ENCODE data around the gene JUN. TPM values are rescaled to one million over a fixed set of nuclear protein-coding genes. Genes with fewer than 3 reads are reported as not detected.

JUN gene
- total and polyA plus RNA-seq, 2 donors (not counting 3 experiments of a cell fraction or from before 2014, with no cell fraction given): 88.3 to 89.3 TPM

DNA sequence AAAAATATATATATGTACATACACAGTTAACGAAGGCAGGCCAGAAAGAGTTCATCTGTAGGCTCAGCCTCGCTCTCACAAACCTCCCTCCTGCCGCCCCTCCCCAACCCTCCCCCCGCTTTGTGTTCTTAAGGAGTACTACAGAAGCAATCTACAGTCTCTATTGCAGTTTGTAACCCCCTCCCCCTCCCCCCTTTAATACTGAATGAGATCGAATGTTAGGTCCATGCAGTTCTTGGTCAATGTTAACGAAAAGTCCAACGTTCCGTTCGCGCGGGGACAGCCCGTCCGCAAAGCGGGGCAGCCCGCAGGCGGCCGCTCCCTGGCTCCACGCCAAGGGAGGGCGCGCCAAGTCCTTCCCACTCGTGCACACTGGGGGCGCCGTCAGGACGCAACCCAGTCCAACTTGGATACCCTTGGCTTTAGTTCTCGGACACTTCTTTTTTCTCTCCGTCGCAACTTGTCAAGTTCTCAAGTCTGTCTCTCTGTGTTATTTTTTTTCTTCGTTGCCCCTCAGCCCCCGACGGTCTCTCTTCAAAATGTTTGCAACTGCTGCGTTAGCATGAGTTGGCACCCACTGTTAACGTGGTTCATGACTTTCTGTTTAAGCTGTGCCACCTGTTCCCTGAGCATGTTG, 2.2 kb downstream of the JUN start:
- DNase-seq (ENCODE audit: low read depth, low spot score) (peak; percentile 73), FAIRE-seq (peak; percentile 55)
- CTCF ChIA-PET: interaction anchor here (0.8 to 1.6 kb wide), 5 partner anchors 9 to 978 kb away, joined by 3 to 4 read pairs (median 3); no protein-coding TSS in a partner anchor
- Histone ChIP-seq H3K36me3 (ENCODE audit: control insufficient read depth in 2 of 2, extremely low read depth in 1 of 2, insufficient read depth in 2 of 2, low read length in 2 of 2) (no peaks in the 10 kb centered on the region), H4K20me1 (replicated peaks; ENCODE audit: control insufficient read depth, extremely low read depth, insufficient read depth, low read length) (no peaks in the 10 kb centered on the region), H2AFZ (ENCODE audit: low read depth, low read length) (no peak overlapping the region), H3K9ac (replicated peaks; ENCODE audit: extremely low read depth, insufficient read depth, low read length) (peak overlapping the region; percentile 98), H3K4me1 (ENCODE audit: control insufficient read depth, extremely low read depth, insufficient read depth, low read length) (peaks cover 29% of the 10 kb centered on the region), H3K4me2 (ENCODE audit: insufficient read depth, low read length) (peak overlapping the region; percentile 96), H3K4me3 (replicated peaks in 1 of 3; ENCODE audit: insufficient read depth in 1 of 3, low read depth in 1 of 3, low read length in 3 of 3) (peak overlapping the region; percentile 52 to 91 (median 80)), H3K9me3 (replicated peaks; ENCODE audit: control insufficient read depth, insufficient read depth, low read length) (no peaks in the 10 kb centered on the region), H3K9me1 (replicated peaks; ENCODE audit: control insufficient read depth, extremely low read depth, insufficient read depth, low read length) (no peaks in the 10 kb centered on the region), H3K27ac (ENCODE audit: insufficient read depth, low read depth, low read length) (peak overlapping the region; percentile 92), H3K79me2 (ENCODE audit: control insufficient read depth, insufficient read depth, low read length) (peaks cover 35% of the 10 kb centered on the region), H3K27me3 (ENCODE audit: control insufficient read depth in 2 of 2, insufficient read depth in 2 of 2, low read length in 2 of 2) (no peaks in the 10 kb centered on the region)
- BruUV-seq (replicated peaks): no TSS peak
- intact Hi-C loops (cut with micrococcal nuclease) (loop anchor here (5.0 kb wide), 1 partner anchor 264 kb away; no protein-coding TSS in a partner anchor), dilution Hi-C loops (cut with MboI; ENCODE audit: extremely low pct_ligation_motif_present, low sequenced_read_pairs) (no loop called here)
- TF ChIP-seq POLR2A (IDR thresholded peaks at IDR 0.05; ENCODE audit: low read depth, low read length): peak; percentile 60
- no peak for TF ChIP-seq MAX (IDR thresholded peaks at IDR 0.05; ENCODE audit: insufficient read depth, insufficient read length)
- no peak for TF ChIP-seq JUN (IDR thresholded peaks at IDR 0.05; ENCODE audit: borderline replicate concordance, insufficient read depth, insufficient read length, low read depth)
- TF ChIP-seq GATA2 (IDR thresholded peaks at IDR 0.05; ENCODE audit: insufficient read depth, insufficient read length, low read depth, low read length): no peak
- TF ChIP-seq POLR2AphosphoS5 (IDR thresholded peaks at IDR 0.05; ENCODE audit: insufficient read depth, low read depth, low read length): peak; percentile 84
- no peak for TF ChIP-seq EZH2 (IDR thresholded peaks at IDR 0.05; ENCODE audit: borderline replicate concordance, low read depth, low read length, severe bottlenecking)
- TF ChIP-seq, protein P1, sequence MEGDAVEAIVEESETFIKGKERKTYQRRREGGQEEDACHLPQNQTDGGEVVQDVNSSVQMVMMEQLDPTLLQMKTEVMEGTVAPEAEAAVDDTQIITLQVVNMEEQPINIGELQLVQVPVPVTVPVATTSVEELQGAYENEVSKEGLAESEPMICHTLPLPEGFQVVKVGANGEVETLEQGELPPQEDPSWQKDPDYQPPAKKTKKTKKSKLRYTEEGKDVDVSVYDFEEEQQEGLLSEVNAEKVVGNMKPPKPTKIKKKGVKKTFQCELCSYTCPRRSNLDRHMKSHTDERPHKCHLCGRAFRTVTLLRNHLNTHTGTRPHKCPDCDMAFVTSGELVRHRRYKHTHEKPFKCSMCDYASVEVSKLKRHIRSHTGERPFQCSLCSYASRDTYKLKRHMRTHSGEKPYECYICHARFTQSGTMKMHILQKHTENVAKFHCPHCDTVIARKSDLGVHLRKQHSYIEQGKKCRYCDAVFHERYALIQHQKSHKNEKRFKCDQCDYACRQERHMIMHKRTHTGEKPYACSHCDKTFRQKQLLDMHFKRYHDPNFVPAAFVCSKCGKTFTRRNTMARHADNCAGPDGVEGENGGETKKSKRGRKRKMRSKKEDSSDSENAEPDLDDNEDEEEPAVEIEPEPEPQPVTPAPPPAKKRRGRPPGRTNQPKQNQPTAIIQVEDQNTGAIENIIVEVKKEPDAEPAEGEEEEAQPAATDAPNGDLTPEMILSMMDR (IDR thresholded peaks at IDR 0.05; ENCODE audit: extremely low read depth in 1 of 2, insufficient read depth in 1 of 2, low read depth in 1 of 2, low read length in 2 of 2): peak; percentile 28 to 70
- POLR2A ChIA-PET: interaction anchor here (0.6 to 3.1 kb wide), 3 partner anchors 19 to 102 kb away, joined by 3 to 8 read pairs (median 6); no protein-coding TSS in a partner anchor

Data from endothelial cell of umbilical vein (primary cell).